Brain microvascular endothelial cell (primary cell): ENCODE data around the gene PRKACG.

ENCODE experiments used
- DNase-seq: peaks from one replicate; pipeline ENCODE4 v3.0.0-alpha.2; 2020
- H3K27ac ChIP-seq: fragments of 250-450 bp; sonication (Bioruptor Pico); 2 replicates; pipeline ENCODE4 v1.5.1; 2020; ENCODE audit warnings: mild to moderate bottlenecking, moderate library complexity
- H3K27me3 ChIP-seq: fragments of 250-450 bp; sonication (Bioruptor Pico); replicated peaks from 2 replicates; pipeline ENCODE4 v1.5.1; 2020; ENCODE audit warnings: mild to moderate bottlenecking
- H3K36me3 ChIP-seq: fragments of 250-450 bp; sonication (Bioruptor Pico); replicated peaks from 2 replicates; pipeline ENCODE4 v1.5.1; 2020; ENCODE audit warnings: mild to moderate bottlenecking
- H3K4me3 ChIP-seq: 2 replicates; pipeline ENCODE4 v1.5.1; 2011; ENCODE audit warnings: low read depth, mild to moderate bottlenecking, control low read depth, low read length, moderate library complexity
- CTCF ChIP-seq: IDR thresholded peaks from 2 replicates; pipeline ENCODE4 v1.5.1; 2011; ENCODE audit warnings: low read depth, mild to moderate bottlenecking, moderate library complexity, low read length, control low read depth, inconsistent platforms; ENCODE audit errors: missing control alignments
- in situ Hi-C: cut with HindIII; loops from 2 replicates; pipeline ENCODE4 v1.10.0; 2017; ENCODE audit warnings: low sequenced_read_pairs, low pct_ligation_motif_present

Gene PRKACG

GRCh38 chr9:69034071-69034470 is 20.2 kb upstream of the PRKACG start:
- DNase-seq, result no peak
- in situ Hi-C loops, result no loop called here
- Histone ChIP-seq H3K27ac (no peak overlapping the region), H3K4me3 (no peak overlapping the region), H3K27me3 (no peaks in the 10 kb centered on the region), H3K36me3 (no peaks in the 10 kb centered on the region)
- TF ChIP-seq CTCF, result no peak

- H3K4me3 ChIP-seq, result no peak overlapping the region
- in situ Hi-C loops, result no loop called here
- no peaks in the 10 kb centered on the region for H3K36me3 ChIP-seq
- no peaks in the 10 kb centered on the region for H3K27me3 ChIP-seq
- DNase-seq, result no peak
- no peak overlapping the region for H3K27ac ChIP-seq
- no peak for TF ChIP-seq CTCF
These were observed 17.1 kb upstream of the PRKACG start for GRCh38 chr9:69030851-69031645.

GRCh38 chr9:69029535-69029934 is 15.6 kb upstream of the PRKACG start:
- H3K4me3 ChIP-seq, result no peak overlapping the region
- DNase-seq, result no peak
- H3K27me3 ChIP-seq, result no peaks in the 10 kb centered on the region
- H3K36me3 ChIP-seq, result no peaks in the 10 kb centered on the region
- TF ChIP-seq CTCF, result no peak
- no peak overlapping the region for H3K27ac ChIP-seq
- in situ Hi-C loops, result no loop called here

- DNase-seq, result no peak
- Histone ChIP-seq H3K27ac (no peak overlapping the region), H3K4me3 (no peak overlapping the region), H3K36me3 (no peaks in the 10 kb centered on the region), H3K27me3 (no peaks in the 10 kb centered on the region)
- TF ChIP-seq CTCF, result no peak
- in situ Hi-C loops, result no loop called here
These were observed 14.8 kb upstream of the PRKACG start for GRCh38 chr9:69028754-69029153.

- in situ Hi-C loops, result no loop called here
- Histone ChIP-seq H3K4me3 (no peak overlapping the region), H3K27ac (no peak overlapping the region), H3K27me3 (no peaks in the 10 kb centered on the region), H3K36me3 (no peaks in the 10 kb centered on the region)
- peak; percentile 56 for DNase-seq
- TF ChIP-seq CTCF, result peak; percentile 85
These were observed 13.6 kb upstream of the PRKACG start for GRCh38 chr9:69027355-69028097.
